HEK293T (cell line): ENCODE results near the gene LMX1B.
A peak's percentile ranks its signal among the peaks of the same experiment; 100 is the strongest.
"Not testable (repeated sequence)": the region's sequence is repeated elsewhere in the genome, so short reads cannot be mapped to it uniquely, and the experiment has no call there.

Experiments used
- CTCF ChIA-PET: fragments of 350-600 bp; formaldehyde crosslinking; extraction: SDS; loops from one replicate; lab custom pipeline; 2021; ENCODE audit warnings: antibody characterized with exemption, inconsistent platforms; lab: Yijun Ruan, JAX
- POLR2A ChIA-PET: fragments of 350-600 bp; formaldehyde crosslinking; extraction: SDS; loops from one replicate; lab custom pipeline; 2020; ENCODE audit warnings: antibody characterized with exemption, inconsistent platforms; lab: Yijun Ruan, JAX
- DNase-seq: peaks from one replicate; pipeline ENCODE4 v3.0.0; 2012; ENCODE audit warnings: mixed read lengths; ENCODE audit errors: extremely low spot score
- ARNT ChIP-seq: fragments of 450-650 bp; IDR thresholded peaks from 2 replicates; pipeline ENCODE4 v1.6.1; 2017; ENCODE audit warnings: mild to moderate bottlenecking
- BHLHE40 ChIP-seq: fragments of 450-650 bp; IDR thresholded peaks from 2 replicates; pipeline ENCODE4 v1.6.1; 2016; ENCODE audit warnings: mild to moderate bottlenecking, moderate library complexity, borderline replicate concordance
- CTBP1 ChIP-seq: fragments of 450-650 bp; IDR thresholded peaks from 2 replicates; pipeline ENCODE4 v1.6.1; 2016; ENCODE audit warnings: borderline replicate concordance
- ELF4 ChIP-seq: fragments of 450-650 bp; IDR thresholded peaks from 2 replicates; pipeline ENCODE4 v1.6.1; 2017; ENCODE audit warnings: antibody characterized with exemption
- FOXA1 ChIP-seq: fragments of 450-650 bp; IDR thresholded peaks from 2 replicates; pipeline ENCODE4 v1.6.1; 2016; ENCODE audit warnings: mild to moderate bottlenecking
- FOXK2 ChIP-seq: fragments of 450-650 bp; IDR thresholded peaks from 2 replicates; pipeline ENCODE4 v1.6.1; 2016; ENCODE audit warnings: mild to moderate bottlenecking
- FOXM1 ChIP-seq: fragments of 450-650 bp; IDR thresholded peaks from 2 replicates; pipeline ENCODE4 v1.6.1; 2017; ENCODE audit warnings: mild to moderate bottlenecking, borderline replicate concordance
- HDGF ChIP-seq: fragments of 450-650 bp; IDR thresholded peaks from 2 replicates; pipeline ENCODE4 v1.6.1; 2017; ENCODE audit warnings: antibody characterized with exemption, borderline replicate concordance
- L3MBTL2 ChIP-seq: fragments of 450-650 bp; conservative IDR thresholded peaks from 2 replicates; pipeline ENCODE4 v1.6.1; 2016; ENCODE audit warnings: mild to moderate bottlenecking
- LEF1 ChIP-seq: fragments of 450-650 bp; IDR thresholded peaks from 2 replicates; pipeline ENCODE4 v1.6.1; 2017; ENCODE audit warnings: mild to moderate bottlenecking, borderline replicate concordance
- NFRKB ChIP-seq: fragments of 450-650 bp; IDR thresholded peaks from 2 replicates; pipeline ENCODE4 v1.6.1; 2016; ENCODE audit warnings: mild to moderate bottlenecking, moderate library complexity
- PKNOX1 ChIP-seq: fragments of 450-650 bp; IDR thresholded peaks from 2 replicates; pipeline ENCODE4 v1.6.1; 2016
- SP1 ChIP-seq: fragments of 450-650 bp; IDR thresholded peaks from 2 replicates; pipeline ENCODE4 v1.6.1; 2017
- SUZ12 ChIP-seq: fragments of 450-650 bp; IDR thresholded peaks from 2 replicates; pipeline ENCODE4 v1.6.1; 2016; ENCODE audit warnings: mild to moderate bottlenecking
- TARDBP ChIP-seq: fragments of 450-650 bp; IDR thresholded peaks from 2 replicates; pipeline ENCODE4 v1.6.1; 2016
- ZNF384 ChIP-seq: fragments of 450-650 bp; IDR thresholded peaks from 2 replicates; pipeline ENCODE4 v1.6.1; 2016

LMX1B gene

GRCh38 chr9:126613651-126614050, at the start of gene LMX1B:
Gene LMX1B, plus strand, starts transcription at chr9:126613928. Its CDS starts 522 bp downstream, at chr9:126614450.
- ChIA-PET CTCF (no interaction called here), POLR2A (interaction anchor here (0.6 to 1.3 kb wide), 6 partner anchors 18 to 99 kb away, joined by 3 to 4 read pairs (median 4); no protein-coding TSS in a partner anchor)
- TF ChIP-seq FOXK2 (no peak), FOXA1 (no peak), BHLHE40 (no peak)
- peak; percentile 60 for DNase-seq

GRCh38 chr9:126564128-126564527, 49.6 kb upstream of the LMX1B start:
- ChIA-PET CTCF (interaction anchor here (0.9 to 1.5 kb wide), 3 partner anchors 9 to 229 kb away, joined by 3 read pairs; no protein-coding TSS in a partner anchor), POLR2A (no interaction called here)
- TF ChIP-seq L3MBTL2 (no peak), ARNT (no peak), PKNOX1 (no peak), HDGF (no peak), SP1 (no peak), FOXA1 (no peak), ELF4 (no peak), BHLHE40 (no peak), FOXK2 (no peak), NFRKB (no peak), TARDBP (no peak), LEF1 (no peak), SUZ12 (no peak), ZNF384 (no peak), CTBP1 (no peak), FOXM1 (no peak)
- no peak for DNase-seq

- TF ChIP-seq CTBP1 (no peak), LEF1 (no peak), ARNT (no peak), PKNOX1 (no peak), SUZ12 (no peak), FOXM1 (no peak), L3MBTL2 (no peak), ELF4 (no peak), BHLHE40 (no peak), NFRKB (no peak), FOXA1 (no peak), HDGF (no peak), TARDBP (no peak), SP1 (no peak), ZNF384 (no peak), FOXK2 (no peak)
- ChIA-PET POLR2A (no interaction called here), CTCF (interaction anchor here (0.6 to 1.5 kb wide), 4 partner anchors 8 to 228 kb away, joined by 3 read pairs; no protein-coding TSS in a partner anchor)
Measured at GRCh38 chr9:126564716-126565115, 49.0 kb upstream of the LMX1B start.

GRCh38 chr9:126565336-126566128, 48.2 kb upstream of the LMX1B start:
- TF ChIP-seq FOXM1: no peak
- TF ChIP-seq SP1: no peak
- TF ChIP-seq ARNT: no peak
- no peak for TF ChIP-seq SUZ12
- ChIA-PET CTCF (interaction anchor here (0.6 to 1.5 kb wide), 3 partner anchors 7 to 216 kb away, joined by 3 read pairs; no protein-coding TSS in a partner anchor), POLR2A (no interaction called here)
- no peak for DNase-seq

More at GRCh38 chr9:126564716-126565115, 49.0 kb upstream of the LMX1B start:
- no peak for DNase-seq

- no peak for DNase-seq
- ChIA-PET CTCF (no interaction called here), POLR2A (no interaction called here)
- TF ChIP-seq FOXM1: no peak
- TF ChIP-seq FOXA1: no peak
- no peak for TF ChIP-seq ELF4
- TF ChIP-seq SUZ12: no peak
- no peak for TF ChIP-seq NFRKB
- TF ChIP-seq LEF1: no peak
- TF ChIP-seq ZNF384: no peak
- TF ChIP-seq PKNOX1: no peak
- no peak for TF ChIP-seq HDGF
- TF ChIP-seq SP1: no peak
- TF ChIP-seq FOXK2: no peak
Measured at GRCh38 chr9:126569036-126569435, 44.7 kb upstream of the LMX1B start.

GRCh38 chr9:126578029-126578428, 35.7 kb upstream of the LMX1B start:
- DNase-seq: no peak
- TF ChIP-seq BHLHE40 (no peak), LEF1 (no peak), FOXM1 (no peak), PKNOX1 (no peak), HDGF (no peak), L3MBTL2 (no peak), FOXK2 (no peak), FOXA1 (no peak), NFRKB (no peak), SUZ12 (no peak)
- ChIA-PET CTCF (interaction anchor here (0.6 to 1.6 kb wide), 3 partner anchors 9 to 649 kb away, joined by 4 to 6 read pairs (median 5); no protein-coding TSS in a partner anchor), POLR2A (no interaction called here)

GRCh38 chr9:126580319-126580718, 33.4 kb upstream of the LMX1B start:
- POLR2A ChIA-PET, DNase-seq, CTCF ChIA-PET: not testable (repeated sequence)
